Astrocyte (in vitro differentiated cells and primary cell): ENCODE measurements around the gene HS6ST3. TPM values are rescaled to one million over a fixed set of nuclear protein-coding genes. Genes with fewer than 3 reads are reported as not detected.

Experiments
- DNase-seq: peaks from one replicate; pipeline ENCODE4 v3.0.0-alpha.2; 2010; ENCODE audit warnings: low read depth
- FAIRE-seq: peaks from 2 replicates; lab custom pipeline; 2011; peaks lifted over from hg19 to GRCh38; lab: Jason Lieb, UNC
- H2AFZ ChIP-seq: 2 replicates; pipeline ENCODE4 v1.6.0; 2012; ENCODE audit warnings: low read depth, low read length, inconsistent platforms
- H3K27ac ChIP-seq: 2 replicates; pipeline ENCODE4 v1.5.1; 2011; ENCODE audit warnings: low read depth, low read length, inconsistent platforms
- H3K27me3 ChIP-seq: 2 replicates; pipeline ENCODE4 v1.6.0; 2011; ENCODE audit warnings: low read length, inconsistent platforms; ENCODE audit not compliant: insufficient read depth
- H3K36me3 ChIP-seq: 2 replicates; pipeline ENCODE4 v1.5.1; 2011; ENCODE audit warnings: low read length, inconsistent platforms; ENCODE audit not compliant: insufficient read depth
- H3K4me1 ChIP-seq: 2 replicates; pipeline ENCODE4 v1.5.1; 2011; ENCODE audit warnings: low read length, inconsistent platforms; ENCODE audit not compliant: insufficient read depth
- H3K4me2 ChIP-seq: 2 replicates; pipeline ENCODE4 v1.6.0; 2012; ENCODE audit warnings: low read length, inconsistent platforms
- H3K4me3 ChIP-seq: 2 replicates; pipeline ENCODE4 v1.5.1; 2011; ENCODE audit warnings: low read depth, mild to moderate bottlenecking, low read length, inconsistent platforms; ENCODE audit not compliant: insufficient read depth
- H3K79me2 ChIP-seq: 2 replicates; pipeline ENCODE4 v1.6.0; 2012; ENCODE audit warnings: mild to moderate bottlenecking, low read length, inconsistent platforms; ENCODE audit not compliant: insufficient read depth
- H3K9ac ChIP-seq: 2 replicates; pipeline ENCODE4 v1.6.0; 2012; ENCODE audit warnings: mild to moderate bottlenecking, low read length, inconsistent platforms
- H3K9me3 ChIP-seq: 2 replicates; pipeline ENCODE4 v1.5.1; 2012; ENCODE audit warnings: low read depth, mild to moderate bottlenecking, low read length, inconsistent platforms; ENCODE audit not compliant: insufficient read depth
- H4K20me1 ChIP-seq: 2 replicates; pipeline ENCODE4 v1.6.0; 2012; ENCODE audit warnings: low read length, inconsistent platforms; ENCODE audit not compliant: insufficient read depth
- H3K27ac Mint-ChIP-seq: one replicate; pipeline ENCODE4 v1.8.0; 2021; ENCODE audit warnings: mild to moderate bottlenecking, mixed read lengths; ENCODE audit not compliant: unreplicated experiment
- H3K27me3 Mint-ChIP-seq: one replicate; pipeline ENCODE4 v1.8.0; 2021; ENCODE audit warnings: low read depth, mixed read lengths; ENCODE audit not compliant: unreplicated experiment
- H3K36me3 Mint-ChIP-seq: one replicate; pipeline ENCODE4 v1.8.0; 2021; ENCODE audit warnings: low read depth, mixed read lengths; ENCODE audit not compliant: unreplicated experiment
- H3K4me1 Mint-ChIP-seq: one replicate; pipeline ENCODE4 v1.8.0; 2021; ENCODE audit warnings: low read depth, mixed read lengths; ENCODE audit not compliant: unreplicated experiment
- H3K4me3 Mint-ChIP-seq: one replicate; pipeline ENCODE4 v1.8.0; 2021; ENCODE audit warnings: mild to moderate bottlenecking, moderate library complexity, mixed read lengths; ENCODE audit not compliant: unreplicated experiment
- H3K9me3 Mint-ChIP-seq: one replicate; pipeline ENCODE4 v1.8.0; 2021; ENCODE audit warnings: mild to moderate bottlenecking, mixed read lengths; ENCODE audit not compliant: unreplicated experiment
- CTCF ChIP-seq: IDR thresholded peaks from 2 replicates; pipeline ENCODE4 v1.5.1; 2011; ENCODE audit warnings: low read depth, mild to moderate bottlenecking, inconsistent platforms, low read length, moderate library complexity; ENCODE audit not compliant: insufficient read depth
- EZH2 ChIP-seq: IDR thresholded peaks from 2 replicates; pipeline ENCODE4 v1.6.1; 2012; ENCODE audit warnings: mild to moderate bottlenecking, low read length, inconsistent platforms; ENCODE audit not compliant: insufficient read depth
- total RNA-seq: library from RNA; stranded (reverse); gene quantifications from 2 replicates; pipeline ENCODE4 v1.2.1, GENCODE V29; 2021

The HS6ST3 gene
- total RNA-seq, 1 donor from 2014 or later: 0.07 TPM

GRCh38 chr13:96806746-96807145 is 716.8 kb downstream of the HS6ST3 start:
- Histone ChIP-seq H3K27me3 (no peaks in the 10 kb centered on the region), H3K4me2 (no peak overlapping the region), H3K9me3 (no peaks in the 10 kb centered on the region), H2AFZ (no peak overlapping the region), H3K9ac (no peak overlapping the region), H3K79me2 (no peaks in the 10 kb centered on the region), H3K4me1 (no peaks in the 10 kb centered on the region), H3K36me3 (no peaks in the 10 kb centered on the region), H3K27ac (no peak overlapping the region), H3K4me3 (no peak overlapping the region), H4K20me1 (no peaks in the 10 kb centered on the region)
- Mint-ChIP-seq H3K27ac (no peak overlapping the region), H3K4me3 (no peak overlapping the region), H3K4me1 (peaks cover 3% of the 10 kb centered on the region), H3K36me3 (no peaks in the 10 kb centered on the region), H3K9me3 (peaks cover 2% of the 10 kb centered on the region), H3K27me3 (peaks cover 2% of the 10 kb centered on the region)
- TF ChIP-seq EZH2 (no peak), CTCF (no peak)
- FAIRE-seq: no peak
- no peak for DNase-seq

GRCh38 chr13:96809366-96810096 is 719.6 kb downstream of the HS6ST3 start:
- Mint-ChIP-seq H3K36me3 (no peaks in the 10 kb centered on the region), H3K4me1 (peaks cover 3% of the 10 kb centered on the region), H3K4me3 (no peak overlapping the region), H3K27me3 (peaks cover 2% of the 10 kb centered on the region), H3K27ac (no peak overlapping the region), H3K9me3 (peaks cover 2% of the 10 kb centered on the region)
- H3K9ac ChIP-seq: no peak overlapping the region
- FAIRE-seq (no peak), DNase-seq (no peak)
- H3K27me3 ChIP-seq: no peaks in the 10 kb centered on the region
- TF ChIP-seq EZH2: no peak
- no peak for TF ChIP-seq CTCF
- no peaks in the 10 kb centered on the region for H3K79me2 ChIP-seq
- no peaks in the 10 kb centered on the region for H3K36me3 ChIP-seq
- H3K4me1 ChIP-seq: no peaks in the 10 kb centered on the region
- H3K4me2 ChIP-seq: no peak overlapping the region
- no peak overlapping the region for H3K27ac ChIP-seq
- H4K20me1 ChIP-seq: no peaks in the 10 kb centered on the region
- H3K9me3 ChIP-seq: no peaks in the 10 kb centered on the region
- H3K4me3 ChIP-seq: no peak overlapping the region
- H2AFZ ChIP-seq: no peak overlapping the region

- no peak for TF ChIP-seq EZH2
- TF ChIP-seq CTCF: no peak
- Mint-ChIP-seq H3K27me3 (peaks cover 2% of the 10 kb centered on the region), H3K36me3 (no peaks in the 10 kb centered on the region), H3K4me1 (peaks cover 1% of the 10 kb centered on the region), H3K27ac (no peak overlapping the region), H3K9me3 (peaks cover 4% of the 10 kb centered on the region), H3K4me3 (no peak overlapping the region)
- DNase-seq (no peak), FAIRE-seq (no peak)
- Histone ChIP-seq H3K4me1 (no peaks in the 10 kb centered on the region), H3K36me3 (no peaks in the 10 kb centered on the region), H3K4me3 (no peak overlapping the region), H3K9ac (no peak overlapping the region), H3K79me2 (no peaks in the 10 kb centered on the region), H3K9me3 (no peaks in the 10 kb centered on the region), H4K20me1 (no peaks in the 10 kb centered on the region), H3K4me2 (no peak overlapping the region), H3K27me3 (no peaks in the 10 kb centered on the region), H2AFZ (no peak overlapping the region), H3K27ac (no peak overlapping the region)
These were observed 720.2 kb downstream of the HS6ST3 start for GRCh38 chr13:96810104-96810503.
